HG02763 (cell line): Measurements from ENCODE around the gene ASS1.

ENCODE experiments used
- ATAC-seq: cut with Tn5 transposase; IDR thresholded peaks from one replicate; pipeline ENCODE4 v1.9.1; 2021; ENCODE audit warnings: mild to moderate bottlenecking, moderate library complexity; ENCODE audit not compliant: unreplicated experiment

ASS1 gene

GRCh38 chr9:130451509-130452388, 7.0 kb downstream of the ASS1 start:
- no peak for ATAC-seq

- no peak for ATAC-seq
These were observed 8.1 kb downstream of the ASS1 start for GRCh38 chr9:130452835-130453234.

- ATAC-seq = no peak
These were observed 8.7 kb downstream of the ASS1 start for GRCh38 chr9:130453487-130453886.

GRCh38 chr9:130454096-130454811, 9.5 kb downstream of the ASS1 start:
- ATAC-seq = no peak

- ATAC-seq = no peak
These were observed 10.1 kb downstream of the ASS1 start for GRCh38 chr9:130454812-130455325.

GRCh38 chr9:130458027-130458803, 13.5 kb downstream of the ASS1 start:
- no peak for ATAC-seq

GRCh38 chr9:130458804-130459067, 14.0 kb downstream of the ASS1 start:
- no peak for ATAC-seq

- no peak for ATAC-seq
These were observed 14.4 kb downstream of the ASS1 start for GRCh38 chr9:130459151-130459550.

- ATAC-seq = no peak
These were observed 15.3 kb downstream of the ASS1 start for GRCh38 chr9:130459941-130460669.

GRCh38 chr9:130461218-130461630, 16.5 kb downstream of the ASS1 start:
- no peak for ATAC-seq

GRCh38 chr9:130461731-130462130, 17.0 kb downstream of the ASS1 start:
- no peak for ATAC-seq

GRCh38 chr9:130462685-130463540, 18.2 kb downstream of the ASS1 start:
- no peak for ATAC-seq

- ATAC-seq = no peak
These were observed 19.3 kb downstream of the ASS1 start for GRCh38 chr9:130463763-130464745.

GRCh38 chr9:130465383-130466096, 20.8 kb downstream of the ASS1 start:
- no peak for ATAC-seq

GRCh38 chr9:130466537-130467217, 21.9 kb downstream of the ASS1 start:
- no peak for ATAC-seq

- no peak for ATAC-seq
These were observed 22.6 kb downstream of the ASS1 start for GRCh38 chr9:130467316-130467715.

- no peak for ATAC-seq
These were observed 23.8 kb downstream of the ASS1 start for GRCh38 chr9:130468566-130468965.
